ENCODE results near the gene RERE.

DNA sequence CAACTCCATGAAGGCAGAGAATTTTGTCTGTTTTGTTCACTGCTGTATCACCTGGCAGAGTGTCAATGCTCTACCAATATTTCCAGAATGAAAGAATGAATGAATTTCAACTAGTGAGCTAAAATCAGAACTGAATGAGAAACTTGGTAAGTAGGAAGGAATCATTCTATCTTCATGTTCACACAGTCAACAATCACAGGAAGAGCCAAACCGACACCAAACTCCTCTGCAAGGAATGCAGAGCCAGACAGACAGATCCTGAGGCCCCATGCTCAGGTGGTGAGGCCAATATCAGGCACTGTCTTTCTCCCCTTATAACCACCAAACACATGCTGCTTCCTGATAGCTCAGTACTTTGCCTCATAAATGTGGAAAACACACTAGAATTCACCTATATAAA lies 360.4 kb downstream of the RERE start:
- no peak for TF ChIP-seq POLR2A (IDR thresholded peaks at IDR 0.05)
- TF ChIP-seq, protein P1, sequence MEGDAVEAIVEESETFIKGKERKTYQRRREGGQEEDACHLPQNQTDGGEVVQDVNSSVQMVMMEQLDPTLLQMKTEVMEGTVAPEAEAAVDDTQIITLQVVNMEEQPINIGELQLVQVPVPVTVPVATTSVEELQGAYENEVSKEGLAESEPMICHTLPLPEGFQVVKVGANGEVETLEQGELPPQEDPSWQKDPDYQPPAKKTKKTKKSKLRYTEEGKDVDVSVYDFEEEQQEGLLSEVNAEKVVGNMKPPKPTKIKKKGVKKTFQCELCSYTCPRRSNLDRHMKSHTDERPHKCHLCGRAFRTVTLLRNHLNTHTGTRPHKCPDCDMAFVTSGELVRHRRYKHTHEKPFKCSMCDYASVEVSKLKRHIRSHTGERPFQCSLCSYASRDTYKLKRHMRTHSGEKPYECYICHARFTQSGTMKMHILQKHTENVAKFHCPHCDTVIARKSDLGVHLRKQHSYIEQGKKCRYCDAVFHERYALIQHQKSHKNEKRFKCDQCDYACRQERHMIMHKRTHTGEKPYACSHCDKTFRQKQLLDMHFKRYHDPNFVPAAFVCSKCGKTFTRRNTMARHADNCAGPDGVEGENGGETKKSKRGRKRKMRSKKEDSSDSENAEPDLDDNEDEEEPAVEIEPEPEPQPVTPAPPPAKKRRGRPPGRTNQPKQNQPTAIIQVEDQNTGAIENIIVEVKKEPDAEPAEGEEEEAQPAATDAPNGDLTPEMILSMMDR (IDR thresholded peaks at IDR 0.05): no peak

Measured in heart left ventricle (tissue), 13 donors.